NCI-H774 (cell line): Measurements from ENCODE around the gene SLC35C1.
"Not testable (repeated sequence)": the region's sequence is repeated elsewhere in the genome, so short reads cannot be mapped to it uniquely, and the experiment has no call there.

Experiments used
- DNase-seq: peaks from one replicate; lab custom pipeline; 2025; lab: John Stamatoyannopoulos, UW

The SLC35C1 gene

DNA sequence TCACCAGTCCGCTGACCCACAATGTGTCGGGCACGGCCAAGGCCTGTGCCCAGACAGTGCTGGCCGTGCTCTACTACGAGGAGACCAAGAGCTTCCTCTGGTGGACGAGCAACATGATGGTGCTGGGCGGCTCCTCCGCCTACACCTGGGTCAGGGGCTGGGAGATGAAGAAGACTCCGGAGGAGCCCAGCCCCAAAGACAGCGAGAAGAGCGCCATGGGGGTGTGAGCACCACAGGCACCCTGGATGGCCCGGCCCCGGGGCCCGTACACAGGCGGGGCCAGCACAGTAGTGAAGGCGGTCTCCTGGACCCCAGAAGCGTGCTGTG is 6.1 kb downstream of the SLC35C1 start:
- DNase-seq = no peak

DNA sequence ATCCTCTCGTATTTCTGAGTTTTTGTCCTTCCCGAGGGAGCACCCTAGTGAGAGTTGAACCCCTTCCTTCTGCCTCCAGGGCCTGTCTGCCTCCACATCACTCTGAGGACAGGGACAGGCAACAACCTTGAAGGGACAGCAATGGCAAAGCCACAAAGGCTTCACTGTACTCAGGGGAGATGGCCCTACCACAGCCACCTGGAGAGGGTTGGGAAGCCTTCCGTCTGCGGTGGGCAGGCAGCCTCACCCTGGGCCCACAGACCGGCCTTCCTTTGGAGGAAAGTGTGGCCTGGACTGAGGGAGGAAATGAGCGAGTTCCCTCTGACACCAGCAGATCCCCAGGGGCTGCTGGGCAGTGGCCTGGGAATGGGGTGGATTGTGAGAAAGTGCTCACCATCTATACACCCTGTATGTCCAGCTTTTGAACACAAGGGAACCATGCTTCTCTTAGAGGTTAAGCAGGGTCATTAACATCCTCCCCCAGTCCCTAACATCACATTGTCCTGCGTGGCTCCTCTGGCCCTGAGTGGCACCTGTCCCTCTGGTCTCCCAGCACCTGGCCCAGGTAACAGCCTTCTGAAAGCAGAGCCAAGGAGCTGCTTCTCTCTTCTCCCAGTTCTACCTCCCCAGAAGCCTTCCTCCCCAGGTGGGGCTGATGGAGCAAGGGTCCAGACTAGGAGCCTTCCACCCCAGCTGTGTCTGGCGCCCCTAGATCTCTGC is 6.8 kb downstream of the SLC35C1 start:
- no peak for DNase-seq

DNA sequence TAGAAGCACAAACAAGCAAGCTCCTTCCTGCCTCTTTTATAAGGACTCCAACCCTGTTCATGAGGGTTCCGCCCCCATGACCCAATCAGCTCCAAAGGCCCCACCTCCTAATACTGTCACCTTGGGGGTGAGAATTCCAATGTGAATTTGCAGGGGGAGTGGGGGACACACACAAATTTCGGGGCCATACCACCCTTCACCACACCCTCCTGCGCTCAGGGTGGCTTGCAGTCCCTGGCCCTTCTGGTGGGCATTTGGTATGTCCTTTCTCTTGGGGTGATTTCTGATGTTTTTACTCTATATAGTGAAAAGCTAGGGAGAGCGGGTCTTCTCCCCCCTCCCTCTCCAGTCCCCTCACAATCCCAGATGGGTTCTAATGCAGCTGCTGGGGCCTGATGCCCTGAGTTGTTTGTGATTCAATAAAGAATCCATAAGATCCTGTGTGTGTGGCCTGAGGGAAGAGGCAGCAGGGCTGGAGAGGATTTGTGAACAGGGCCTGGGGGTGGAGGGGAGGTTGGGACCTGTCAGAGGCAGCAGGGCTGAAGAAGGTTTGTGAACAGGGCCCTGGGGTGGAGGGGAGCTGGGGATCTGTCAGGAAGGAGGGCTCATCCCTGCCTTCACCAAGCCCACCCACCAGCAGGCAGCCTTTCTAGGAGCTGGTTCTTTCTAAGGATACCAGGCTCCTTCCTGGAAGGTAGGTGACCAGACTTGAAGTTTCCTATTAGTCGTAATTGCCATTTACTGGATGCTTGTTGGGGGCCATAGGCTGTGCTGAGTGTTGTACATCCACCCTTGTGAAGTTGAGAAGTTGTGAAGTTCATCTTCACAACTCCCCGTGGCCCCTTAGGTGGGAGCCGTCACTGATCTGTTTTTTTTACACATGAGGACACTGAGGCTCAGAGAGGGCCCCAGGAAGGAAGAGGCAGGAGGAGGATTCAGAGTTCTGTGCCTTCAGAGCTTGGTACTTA is 7.9 kb downstream of the SLC35C1 start:
- DNase-seq = no peak

- DNase-seq = no peak
Measured at GRCh38 chr11:45815747-45816146, 10.8 kb downstream of the SLC35C1 start.

GRCh38 chr11:45816614-45817013 is 11.7 kb downstream of the SLC35C1 start:
- peak; percentile 2 for DNase-seq

DNA sequence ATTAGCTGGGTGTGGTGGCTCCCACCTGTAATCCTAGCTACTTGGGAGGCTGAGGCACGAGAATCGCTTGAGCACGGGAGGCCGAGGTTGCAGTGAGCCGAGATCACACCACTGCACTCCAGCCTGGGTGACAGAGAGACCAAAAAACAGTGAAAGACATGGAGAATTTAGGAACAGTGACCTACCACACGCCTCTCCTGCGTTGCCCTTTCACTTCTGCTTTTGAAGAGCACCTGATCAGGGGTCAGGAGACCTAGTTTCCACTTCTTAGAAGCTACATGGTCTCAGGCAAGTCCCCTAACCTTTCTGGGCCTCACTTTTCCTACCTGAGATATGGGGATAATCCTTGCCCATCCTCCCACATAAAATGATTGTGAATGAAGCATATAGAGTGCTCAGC is 12.2 kb downstream of the SLC35C1 start:
- DNase-seq = no peak

GRCh38 chr11:45818961-45819605 is 14.1 kb downstream of the SLC35C1 start:
- DNase-seq = no peak

DNA sequence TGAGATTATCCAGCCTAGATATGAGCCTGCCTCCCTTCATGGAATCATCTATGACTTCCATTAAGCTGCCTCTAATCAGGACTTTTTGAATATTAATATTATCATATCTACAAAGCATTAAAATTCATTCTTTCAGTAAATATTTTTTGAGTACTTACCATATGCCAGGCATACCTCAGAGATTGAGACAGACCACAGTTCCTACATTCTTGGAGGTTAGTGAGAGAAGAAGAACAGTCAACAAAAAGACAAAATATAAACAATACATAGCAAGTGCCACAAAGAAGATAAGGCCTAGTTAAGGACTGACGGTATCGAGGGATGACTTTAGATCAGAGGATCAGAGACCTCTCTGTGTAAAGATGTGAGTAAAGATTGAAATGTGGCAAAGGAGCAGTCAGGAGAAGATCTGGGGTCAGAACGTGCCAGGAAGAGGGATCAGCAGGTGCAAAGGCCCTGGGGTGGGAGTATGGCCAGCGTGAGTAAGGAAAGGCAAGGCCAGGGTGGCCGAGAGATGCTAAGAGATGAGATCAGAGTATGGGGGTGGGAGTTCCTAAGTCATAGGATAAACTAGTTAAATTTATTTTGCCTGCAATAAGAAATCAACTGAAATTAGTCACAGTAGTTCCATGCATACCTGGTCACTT is 15.4 kb downstream of the SLC35C1 start:
- DNase-seq = no peak

DNA sequence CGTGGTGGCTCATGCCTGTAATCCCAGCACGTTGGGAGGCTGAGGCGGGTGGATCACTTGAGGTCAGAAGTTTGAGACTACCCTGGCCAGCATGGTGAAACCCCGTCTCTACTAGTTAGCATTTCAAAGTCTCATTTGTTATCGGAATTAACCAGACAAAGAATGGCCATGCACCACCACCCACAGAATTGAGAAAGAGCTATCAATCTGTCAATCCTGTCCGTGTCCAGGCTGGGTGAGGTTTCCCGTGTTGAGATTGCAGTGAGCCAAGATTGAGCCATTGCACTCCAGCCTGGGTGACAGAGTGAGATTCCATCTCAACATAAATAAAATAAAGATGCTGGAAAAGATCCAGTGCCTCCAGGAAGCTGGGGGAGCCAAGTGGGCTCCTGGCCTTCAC is 21.5 kb downstream of the SLC35C1 start:
- DNase-seq = not testable (repeated sequence)

- no peak for DNase-seq
Measured at GRCh38 chr11:45827123-45827522, 22.2 kb downstream of the SLC35C1 start.

- no peak for DNase-seq
Measured at GRCh38 chr11:45828996-45829395, 24.0 kb downstream of the SLC35C1 start.

GRCh38 chr11:45830596-45830995 is 25.6 kb downstream of the SLC35C1 start:
- no peak for DNase-seq

DNA sequence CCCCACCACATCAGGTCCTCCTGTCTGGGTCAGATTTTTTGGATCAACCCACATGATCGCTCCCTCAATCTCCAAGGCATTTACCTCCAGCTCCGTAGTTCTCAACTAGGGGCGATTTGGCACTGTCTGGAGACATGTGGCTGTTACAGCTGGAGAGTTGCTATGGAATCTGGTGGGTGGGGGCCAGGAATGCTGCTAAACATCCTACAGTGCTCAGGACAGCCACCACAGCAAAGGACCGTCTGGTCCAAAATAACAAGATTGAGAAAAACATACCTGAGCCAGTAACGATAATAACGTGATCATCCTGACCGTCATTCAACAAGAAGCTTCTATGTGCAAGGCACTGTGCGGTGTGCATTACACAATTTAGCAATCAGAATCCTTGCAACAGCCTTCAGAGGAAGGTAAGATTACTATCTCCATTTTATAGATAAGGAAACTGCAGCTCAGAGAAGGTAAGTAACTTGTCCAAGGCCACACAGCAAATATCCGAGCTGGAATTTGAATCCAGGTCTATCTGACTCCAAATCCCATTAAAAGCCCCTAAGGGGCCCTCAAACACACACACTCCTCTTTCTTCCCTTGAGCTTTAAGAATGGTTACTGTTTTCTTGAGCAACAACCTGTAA is 28.0 kb downstream of the SLC35C1 start:
- no peak for DNase-seq

- no peak for DNase-seq
Measured at GRCh38 chr11:45833761-45834160, 28.8 kb downstream of the SLC35C1 start.

DNA sequence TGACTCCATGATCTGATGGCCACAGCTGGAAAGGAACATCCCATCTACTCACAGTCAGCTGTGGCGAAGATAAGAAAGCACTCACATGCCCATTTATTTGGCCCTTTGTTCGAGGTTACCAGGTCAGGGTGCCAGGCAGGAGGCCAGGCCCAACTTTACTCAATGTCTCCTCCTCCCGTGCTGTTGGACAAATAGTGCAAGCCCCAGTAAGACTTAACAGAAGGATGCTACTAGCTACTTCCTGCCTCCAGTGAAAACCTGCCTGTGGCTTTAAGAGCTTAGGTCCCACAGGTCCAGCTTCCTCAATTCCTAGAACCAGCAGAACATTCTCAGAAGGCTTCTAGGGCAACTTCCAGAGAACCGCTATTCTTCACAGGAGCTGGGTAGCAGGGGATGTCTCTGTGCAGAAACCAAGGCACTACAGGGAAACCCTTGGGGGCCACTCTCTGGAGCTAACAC is 29.4 kb downstream of the SLC35C1 start:
- DNase-seq = no peak

DNA sequence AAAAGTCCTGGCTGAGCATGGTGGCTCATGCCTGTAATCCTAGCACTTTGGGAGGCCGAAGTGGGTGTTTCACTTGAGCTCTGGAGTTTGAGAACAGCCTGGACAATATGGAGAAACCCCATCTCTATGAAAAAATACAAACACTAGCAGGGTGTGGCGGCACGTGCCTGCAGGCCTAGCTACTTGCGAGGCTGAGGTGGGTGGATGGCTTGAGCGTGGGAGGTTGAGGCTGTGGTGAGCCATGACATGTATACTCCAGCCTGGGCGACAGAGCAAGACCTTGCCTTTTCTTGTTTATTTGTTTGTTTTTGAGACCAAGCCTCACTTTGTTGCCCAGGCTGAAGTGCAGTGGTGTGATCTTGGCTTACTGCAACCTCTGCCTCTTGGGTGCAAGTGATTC is 34.3 kb downstream of the SLC35C1 start:
- DNase-seq = no peak

DNA sequence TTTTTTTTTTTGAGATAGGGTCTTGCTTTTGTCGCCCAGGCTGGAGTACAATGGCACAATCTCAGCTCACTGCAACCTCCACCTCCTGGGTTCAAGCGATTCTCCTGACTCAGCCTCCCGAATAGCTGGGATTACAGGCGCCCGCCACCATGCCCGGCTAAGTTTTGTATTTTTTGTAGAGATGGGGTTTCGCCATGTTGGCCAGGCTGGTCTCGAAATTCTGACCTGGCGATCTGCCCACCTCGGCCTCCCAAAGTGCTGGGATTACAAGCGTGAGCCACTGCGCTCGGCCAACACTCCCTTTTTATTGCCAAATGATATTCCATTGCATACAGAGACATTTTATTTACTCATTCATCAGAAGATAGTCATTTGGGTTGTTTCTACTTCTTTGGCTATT is 35.3 kb downstream of the SLC35C1 start:
- not testable (repeated sequence) for DNase-seq

- DNase-seq = peak; percentile 88
Measured at GRCh38 chr11:45843158-45843924, 38.4 kb downstream of the SLC35C1 start.

- DNase-seq = no peak
Measured at GRCh38 chr11:45844822-45845578, 40.1 kb downstream of the SLC35C1 start.

DNA sequence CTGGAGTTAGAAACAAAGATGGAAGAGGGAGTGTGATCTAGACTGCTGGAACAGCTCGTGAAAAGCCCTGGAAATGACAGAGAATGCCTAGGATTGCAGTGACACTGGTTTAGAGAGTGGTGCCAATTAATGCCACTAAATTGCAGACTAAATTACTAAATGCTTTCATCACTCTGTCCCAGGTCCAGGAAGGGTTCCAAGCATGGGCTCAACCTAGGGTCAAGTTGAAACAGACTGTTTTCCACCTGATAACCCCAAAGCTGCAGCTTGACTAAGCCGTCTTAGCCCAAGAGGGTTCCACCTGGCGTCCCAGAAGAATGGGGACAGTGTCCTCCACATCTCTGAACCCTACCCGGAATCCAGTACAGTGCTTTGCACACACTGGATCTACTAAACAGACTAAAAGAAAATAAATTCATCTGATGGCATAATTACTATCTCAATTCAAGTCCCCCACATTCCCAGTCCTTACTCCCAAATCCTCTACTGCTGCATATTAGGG is 41.3 kb downstream of the SLC35C1 start:
- no peak for DNase-seq
